Loucy (cell line): ENCODE results near the gene ANXA3.

Experiments used
- CTCF ChIP-seq: fragments of 200-600 bp; sonication (generic); conservative IDR thresholded peaks from 2 replicates; pipeline ENCODE4 v1.5.1; 2014; ENCODE audit warnings: mild to moderate bottlenecking, antibody characterized with exemption, low read length
- EZH2phosphoT487 ChIP-seq: fragments of 200-600 bp; IDR thresholded peaks from 2 replicates; pipeline ENCODE4 v1.6.1; 2018; ENCODE audit warnings: antibody characterized with exemption, mild to moderate bottlenecking, moderate library complexity, borderline replicate concordance

GRCh38 chr4:78656968-78657445, 105.4 kb downstream of the ANXA3 start:
- no peak for TF ChIP-seq CTCF
- TF ChIP-seq EZH2phosphoT487: no peak
